Measurements from ENCODE around the gene PCGF3.
"Not testable (repeated sequence)": the region's sequence is repeated elsewhere in the genome, so short reads cannot be mapped to it uniquely, and the experiment has no call there.

Gene PCGF3

DNA sequence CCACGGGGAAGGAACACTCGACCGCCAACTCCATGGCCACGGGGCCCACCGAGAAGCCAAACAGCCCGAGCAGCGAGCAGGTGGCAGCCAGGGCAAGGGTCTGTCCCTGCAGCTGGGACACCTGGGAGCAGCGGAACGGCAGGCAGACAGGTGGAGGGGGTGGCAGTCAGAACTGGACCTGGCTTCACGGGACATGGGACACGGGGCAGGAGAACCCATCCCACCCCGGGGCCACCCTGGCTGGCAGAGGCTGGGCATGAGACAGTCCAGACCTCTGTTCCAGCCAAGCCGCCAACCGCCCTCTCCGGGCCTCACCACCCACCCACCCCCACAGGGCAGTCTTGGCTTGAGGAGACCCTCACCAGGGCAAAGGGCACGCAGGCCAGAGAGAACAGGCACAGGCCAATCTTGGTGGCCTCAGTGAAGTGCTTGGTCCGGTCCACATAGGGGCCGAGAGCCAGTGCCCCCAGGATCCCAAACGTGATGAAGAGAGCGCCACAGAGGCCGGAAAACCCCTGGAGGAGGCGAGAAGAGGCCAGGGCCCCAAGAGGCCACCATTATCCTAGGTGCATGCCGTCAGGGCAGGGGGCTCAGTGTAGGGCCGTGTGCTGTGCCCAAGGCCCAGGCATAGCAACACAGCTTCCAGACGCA, 22.3 kb upstream of the PCGF3 start:
- no peak for DNase-seq (ENCODE audit: low spot score)

DNA sequence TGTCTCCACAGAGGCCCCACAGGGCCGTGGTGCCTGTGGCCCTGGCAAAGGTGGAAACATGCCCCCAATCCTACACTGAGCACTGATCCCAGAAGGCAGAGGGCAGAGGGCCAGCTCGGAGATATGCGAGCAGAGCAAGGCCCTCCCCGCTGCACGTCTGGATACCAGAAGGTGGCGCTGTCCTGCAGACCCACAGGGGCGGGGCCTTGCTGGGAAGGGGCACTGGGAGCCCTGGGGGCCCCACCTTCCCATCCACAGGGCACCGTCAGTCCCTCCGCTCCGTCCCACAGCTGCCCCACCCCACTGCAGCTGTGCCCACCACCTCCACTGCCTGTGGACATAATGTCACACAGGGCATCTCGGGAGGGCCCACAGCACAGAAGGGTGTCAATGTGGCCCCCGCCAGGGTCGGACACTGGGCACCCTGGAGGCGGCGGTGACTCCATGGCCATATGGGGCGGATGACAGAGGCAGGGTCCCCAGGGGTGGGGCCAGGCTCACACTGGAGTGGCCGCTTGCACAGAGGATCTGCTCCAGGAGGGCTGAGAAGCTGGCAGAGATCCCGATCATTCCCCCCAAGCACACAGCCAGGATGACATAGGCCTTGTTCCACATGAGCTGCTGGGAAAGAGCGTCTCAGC, 21.5 kb upstream of the PCGF3 start:
- DNase-seq (ENCODE audit: low spot score): peak; percentile 71

DNA sequence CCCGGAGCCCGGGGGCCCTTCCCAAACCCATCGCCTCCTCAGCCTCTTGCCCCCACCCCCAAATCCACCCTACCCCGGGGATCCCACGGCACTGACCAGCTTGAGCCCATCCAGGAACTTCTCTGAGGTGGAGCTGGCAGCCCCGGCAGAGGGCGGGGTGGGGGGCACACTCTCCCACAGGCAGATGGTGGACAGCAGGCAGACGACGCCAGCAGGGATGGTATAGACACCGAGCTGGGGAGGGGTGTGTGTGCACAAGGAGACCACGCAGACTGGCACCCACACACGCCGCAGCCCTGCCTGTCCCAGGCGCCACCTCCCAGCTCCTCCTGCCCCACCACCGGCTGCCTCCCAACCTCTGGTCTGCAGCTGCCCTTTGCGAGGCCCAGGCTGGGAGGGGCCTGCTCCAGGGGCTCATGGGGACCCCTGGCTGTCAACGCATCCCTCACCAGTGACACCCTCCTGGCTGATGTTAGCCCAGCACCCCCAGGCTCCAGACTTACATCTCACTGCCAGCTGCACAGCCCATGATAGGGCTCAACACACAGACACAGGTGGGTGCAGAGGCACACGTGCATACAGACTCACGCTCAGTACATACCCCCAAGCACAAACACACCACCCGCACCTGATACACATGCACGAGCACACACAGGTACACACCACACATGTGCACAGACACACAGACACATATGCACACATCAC, 20.9 kb upstream of the PCGF3 start:
- DNase-seq (ENCODE audit: low spot score): no peak

DNA sequence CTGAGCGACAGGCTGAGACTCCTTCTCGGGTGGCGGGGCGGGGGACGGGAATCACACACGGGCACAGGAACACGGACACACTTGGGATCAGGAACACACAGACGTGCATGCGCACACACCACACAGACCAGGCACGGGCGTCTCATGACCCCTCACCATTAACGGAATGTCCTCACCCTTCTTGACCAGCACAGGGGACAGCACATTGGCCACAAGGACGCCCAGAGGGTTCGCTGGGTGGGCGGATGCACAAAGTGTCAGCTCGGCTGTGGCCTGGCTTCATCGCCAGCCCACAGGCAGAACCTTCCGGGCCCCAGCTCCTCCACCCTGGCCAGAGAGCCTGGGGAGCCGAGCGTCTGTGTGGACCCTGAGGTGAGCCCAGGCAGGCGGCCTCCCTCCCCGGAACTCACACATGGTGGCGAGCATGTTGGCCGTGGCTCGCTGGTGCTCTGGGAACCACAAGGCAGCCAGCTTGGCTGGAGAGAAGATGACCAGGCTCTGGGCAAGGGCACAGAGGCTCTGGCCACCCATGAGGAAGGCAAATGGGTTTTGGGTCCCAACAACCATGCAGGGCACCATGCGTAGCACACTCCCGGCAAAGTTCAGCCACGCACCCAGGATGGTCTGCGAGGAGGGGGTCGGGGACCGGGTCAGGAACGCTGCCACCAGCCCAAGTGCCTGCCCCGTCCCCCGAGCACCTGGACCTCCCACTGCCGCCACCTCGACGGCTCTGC, 19.8 kb upstream of the PCGF3 start:
- no peak for DNase-seq (ENCODE audit: low spot score)

DNA sequence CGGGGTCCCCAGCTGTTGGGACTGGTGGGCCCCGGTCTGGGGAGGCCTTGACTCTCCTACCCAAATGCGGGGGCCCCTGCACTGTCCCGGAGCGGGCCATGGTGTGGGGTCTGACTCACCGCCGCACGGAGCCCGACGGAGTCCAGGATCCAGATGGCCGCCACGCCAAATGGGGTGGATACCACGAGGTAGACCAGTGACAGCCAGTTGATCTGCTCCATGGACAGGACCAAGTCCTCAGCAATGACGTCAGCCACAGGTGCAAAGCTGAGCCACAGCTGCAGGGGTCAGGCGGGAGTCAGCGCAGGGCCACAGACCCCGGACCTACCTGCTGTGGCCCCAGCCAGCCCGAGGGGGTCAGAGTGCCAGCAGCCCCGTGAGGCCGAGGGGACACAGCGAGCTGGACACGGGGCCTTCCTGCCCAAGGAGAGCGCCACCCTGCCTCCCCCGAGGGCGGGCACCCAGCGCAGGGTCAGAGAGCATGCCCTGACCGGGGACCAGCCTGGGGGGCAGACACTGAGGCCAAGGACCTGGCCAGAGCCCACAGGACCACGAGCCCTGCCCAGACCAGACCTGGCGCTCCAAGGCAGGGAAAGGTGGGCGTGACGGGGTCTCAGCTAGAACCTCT, 19.1 kb upstream of the PCGF3 start:
- DNase-seq (ENCODE audit: low spot score): no peak

DNA sequence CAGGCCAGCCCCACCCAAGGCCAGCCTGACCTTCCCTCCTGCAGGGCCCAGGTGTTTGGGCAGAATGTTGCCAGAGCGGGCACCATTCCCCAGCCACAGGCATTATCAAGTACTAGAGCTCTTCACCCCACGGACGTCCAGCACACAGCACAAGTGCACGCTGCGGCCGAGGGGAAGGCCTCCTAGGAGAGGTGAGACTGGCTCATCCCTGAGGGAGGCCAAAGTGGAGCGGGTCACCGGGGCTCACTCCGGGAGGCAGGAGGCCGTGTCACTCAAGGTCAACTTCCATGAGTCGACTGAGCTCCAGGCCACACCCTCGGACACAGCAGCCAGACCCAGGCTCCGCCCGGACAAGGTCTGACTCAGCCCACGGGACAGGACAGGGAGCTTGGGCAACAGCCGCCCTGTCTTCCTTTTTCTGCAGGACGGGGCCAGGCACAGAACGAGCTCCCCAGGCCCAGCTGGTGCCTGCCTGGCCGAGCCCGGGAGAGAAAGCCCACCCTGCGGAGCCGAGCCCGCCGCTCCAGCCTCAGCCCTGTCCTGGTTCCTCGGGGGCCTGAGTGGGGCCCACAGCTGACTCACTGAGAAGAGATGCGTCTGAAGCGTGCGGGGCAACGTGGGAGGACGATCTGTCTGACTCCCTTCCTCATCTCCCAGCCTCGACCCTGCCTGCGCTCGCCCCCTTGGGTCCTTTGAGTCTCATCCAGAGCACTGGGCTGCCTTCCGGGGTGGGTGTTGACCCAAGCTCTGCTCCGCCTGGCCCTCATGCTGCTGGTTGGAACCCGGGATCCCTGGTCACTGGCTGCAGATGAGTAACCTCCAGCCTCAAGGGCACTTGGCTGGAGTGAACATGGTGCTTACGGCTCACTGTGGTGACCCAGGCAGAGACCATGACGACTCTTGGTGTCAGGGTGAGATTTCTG, 18.3 kb upstream of the PCGF3 start:
- DNase-seq (ENCODE audit: low spot score): peak; percentile 98

DNA sequence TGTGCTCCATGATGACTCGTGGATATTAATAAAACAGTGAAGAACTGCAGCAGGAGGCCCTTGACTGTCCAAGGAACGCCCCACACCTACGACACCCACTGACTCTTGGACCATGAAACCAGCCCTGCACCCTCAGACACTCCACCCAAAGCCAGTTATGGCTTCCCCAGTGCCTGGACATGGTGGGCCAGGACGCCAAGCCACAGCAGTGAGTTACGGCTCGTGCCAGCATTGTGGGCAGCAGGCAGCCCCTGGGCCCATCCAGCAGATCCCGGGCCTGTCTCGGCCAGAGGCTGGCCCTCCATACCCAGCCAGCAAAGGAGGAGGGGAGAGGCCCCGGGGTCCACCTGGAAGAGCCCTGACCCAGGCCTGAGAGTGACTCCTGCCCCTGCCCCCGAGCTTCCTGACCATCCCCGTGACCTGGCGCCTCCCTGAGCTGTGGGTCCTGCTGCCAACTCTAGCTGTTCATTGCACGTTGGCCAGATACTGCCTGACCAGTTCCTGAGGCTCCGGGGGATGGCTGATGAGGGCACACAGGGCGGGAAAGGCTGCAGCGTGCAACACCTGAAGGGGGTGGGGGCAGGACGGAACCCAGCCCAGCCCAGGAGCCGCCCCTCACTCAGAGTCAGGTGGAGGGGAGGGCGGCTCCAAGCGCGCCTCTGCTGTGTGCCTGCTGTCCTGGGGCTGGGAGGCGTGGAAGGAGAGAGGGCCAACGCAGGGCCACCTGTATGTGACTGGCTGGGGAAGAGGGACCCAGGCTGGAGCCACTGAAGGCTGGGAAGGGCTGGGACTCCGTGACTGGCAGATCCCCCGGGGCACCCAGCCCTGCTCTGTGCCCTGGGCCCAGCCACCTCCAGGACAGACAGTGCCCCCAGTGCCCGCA, 17.4 kb upstream of the PCGF3 start:
- DNase-seq (ENCODE audit: low spot score): no peak

DNA sequence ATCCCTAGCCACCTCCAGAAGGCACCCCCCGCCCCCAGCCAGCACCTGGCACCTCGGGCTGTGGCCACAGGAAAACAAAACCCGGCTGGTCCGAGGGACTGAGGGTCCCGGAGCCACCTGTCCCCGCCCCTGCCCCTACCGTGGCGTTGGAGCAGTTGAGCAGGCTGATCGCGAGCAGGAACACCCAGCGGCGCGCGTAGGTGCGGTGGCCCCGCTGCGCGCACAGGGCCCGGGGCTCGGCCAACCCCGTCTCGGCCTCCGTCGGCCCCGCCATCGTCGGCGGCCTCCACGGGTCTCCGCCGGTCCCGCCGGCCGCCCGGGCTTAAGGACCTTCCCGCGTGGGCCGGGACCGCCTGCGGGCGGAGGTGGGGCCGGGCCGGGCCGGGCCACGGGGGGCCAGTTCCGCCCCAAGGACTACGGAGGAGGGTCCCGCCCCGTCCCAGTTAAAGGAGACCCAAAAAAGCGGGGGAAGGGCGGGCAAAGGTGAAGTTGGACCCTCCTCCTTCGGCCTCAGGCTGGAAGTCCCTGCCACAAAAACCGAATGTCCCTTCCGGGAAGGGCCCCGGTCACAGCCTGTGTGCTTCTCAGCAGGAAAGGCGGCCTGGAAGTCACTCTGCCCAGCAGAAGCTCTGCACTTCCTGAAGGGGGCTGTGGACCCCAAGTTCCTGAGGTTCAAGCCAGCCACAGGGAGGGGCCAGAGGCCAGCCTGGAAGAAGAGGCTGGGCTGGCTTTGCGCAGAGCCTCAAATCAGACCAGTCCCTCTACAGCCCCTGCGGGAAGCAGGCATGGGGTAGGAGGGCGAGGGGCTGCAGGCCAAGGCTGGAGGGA, 16.6 kb upstream of the PCGF3 start, which contains the start of gene SLC49A3:
TSS of gene SLC49A3 (minus strand) at position 298 of the 828 bp plus-strand sequence. CDS start at position 274, 24 bp downstream.
- peak; percentile 34 for DNase-seq (ENCODE audit: low spot score)

DNA sequence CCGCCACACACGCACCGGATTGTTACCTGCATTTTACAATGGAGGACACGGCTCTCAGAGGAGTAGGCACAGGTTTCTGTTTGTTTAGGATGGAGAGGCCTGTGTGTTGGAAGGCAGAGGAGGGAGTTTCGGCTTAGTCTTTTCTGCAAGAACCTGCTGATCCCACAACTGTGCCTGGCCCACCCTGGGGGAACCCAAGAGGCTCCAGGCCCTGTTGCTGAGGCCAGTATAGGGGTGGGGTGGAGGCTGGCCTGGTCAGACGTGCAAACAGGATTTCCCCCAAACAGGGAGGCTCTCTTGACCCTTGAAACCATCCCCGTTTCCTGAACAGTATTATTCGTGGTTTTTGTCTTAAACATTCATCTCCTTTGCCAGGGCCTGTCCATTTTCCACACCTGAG, 15.9 kb upstream of the PCGF3 start:
- no peak for DNase-seq (ENCODE audit: low spot score)

DNA sequence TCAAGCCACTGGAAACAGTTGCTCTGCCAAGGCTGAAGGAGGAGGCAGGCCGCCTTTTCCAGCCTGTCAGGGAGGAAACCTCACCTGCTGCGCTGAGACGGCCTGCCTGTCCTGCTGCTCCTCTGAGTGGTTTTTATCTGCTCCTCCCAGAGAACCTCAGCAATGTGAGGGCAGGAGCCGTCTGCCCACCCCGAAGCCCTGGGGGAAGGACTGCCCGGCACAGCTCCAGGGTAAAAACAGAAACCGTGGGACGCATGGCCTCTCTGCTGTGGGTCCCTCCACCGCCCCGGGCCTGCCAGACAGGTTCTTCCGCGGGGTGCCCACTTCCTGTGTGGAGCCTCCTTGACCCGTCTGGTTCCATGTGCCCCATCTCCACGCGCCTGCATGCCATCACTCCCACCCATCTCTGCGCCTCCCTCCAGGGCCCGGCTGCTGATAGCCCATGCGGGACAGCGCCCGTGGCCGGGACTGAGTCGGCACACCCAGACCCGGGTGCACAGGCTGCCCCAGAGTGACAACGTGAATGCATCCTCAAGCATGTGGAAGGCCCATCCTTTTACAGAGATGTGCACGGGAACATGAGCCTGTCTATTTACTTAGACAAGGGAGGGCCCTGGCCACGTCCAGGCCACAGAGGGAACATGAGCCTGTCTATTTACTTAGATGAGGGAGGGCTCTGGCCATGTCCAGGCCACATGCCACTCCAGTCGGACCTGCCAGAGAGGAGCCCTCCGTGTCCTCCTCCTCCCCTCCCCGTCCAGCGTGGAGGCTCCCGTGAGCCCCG, 12.7 kb upstream of the PCGF3 start:
- no peak for DNase-seq (ENCODE audit: low spot score)

DNA sequence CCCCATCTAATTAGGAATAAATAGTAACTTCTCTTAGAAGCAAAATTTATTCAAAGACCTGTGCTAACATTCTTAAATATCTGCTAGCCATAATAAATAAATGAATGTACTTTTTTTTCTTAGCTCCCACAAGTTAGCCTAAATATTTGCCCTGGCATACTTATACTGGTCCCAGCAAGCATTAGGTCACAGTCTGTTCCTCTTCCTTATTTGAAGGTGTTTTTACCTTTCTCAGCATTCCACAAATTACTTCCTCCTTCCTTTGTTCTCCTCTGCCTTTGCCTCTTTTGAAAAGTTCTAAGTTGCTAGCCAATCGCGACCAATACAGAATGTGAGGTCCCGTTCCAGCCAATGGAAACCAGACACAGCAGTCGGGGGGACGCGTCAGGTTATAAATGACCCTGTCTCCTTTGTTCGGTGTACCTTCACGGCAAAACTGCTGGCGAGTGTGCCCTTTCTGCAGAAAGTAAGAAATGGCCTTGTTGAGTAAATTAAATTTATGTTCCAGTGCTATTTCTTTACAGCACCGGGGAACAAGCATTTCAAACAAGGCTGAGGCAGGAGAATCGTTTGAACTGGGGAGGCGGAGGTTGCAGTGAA, 11.2 kb upstream of the PCGF3 start:
- not testable (repeated sequence) for DNase-seq (ENCODE audit: low spot score)

DNA sequence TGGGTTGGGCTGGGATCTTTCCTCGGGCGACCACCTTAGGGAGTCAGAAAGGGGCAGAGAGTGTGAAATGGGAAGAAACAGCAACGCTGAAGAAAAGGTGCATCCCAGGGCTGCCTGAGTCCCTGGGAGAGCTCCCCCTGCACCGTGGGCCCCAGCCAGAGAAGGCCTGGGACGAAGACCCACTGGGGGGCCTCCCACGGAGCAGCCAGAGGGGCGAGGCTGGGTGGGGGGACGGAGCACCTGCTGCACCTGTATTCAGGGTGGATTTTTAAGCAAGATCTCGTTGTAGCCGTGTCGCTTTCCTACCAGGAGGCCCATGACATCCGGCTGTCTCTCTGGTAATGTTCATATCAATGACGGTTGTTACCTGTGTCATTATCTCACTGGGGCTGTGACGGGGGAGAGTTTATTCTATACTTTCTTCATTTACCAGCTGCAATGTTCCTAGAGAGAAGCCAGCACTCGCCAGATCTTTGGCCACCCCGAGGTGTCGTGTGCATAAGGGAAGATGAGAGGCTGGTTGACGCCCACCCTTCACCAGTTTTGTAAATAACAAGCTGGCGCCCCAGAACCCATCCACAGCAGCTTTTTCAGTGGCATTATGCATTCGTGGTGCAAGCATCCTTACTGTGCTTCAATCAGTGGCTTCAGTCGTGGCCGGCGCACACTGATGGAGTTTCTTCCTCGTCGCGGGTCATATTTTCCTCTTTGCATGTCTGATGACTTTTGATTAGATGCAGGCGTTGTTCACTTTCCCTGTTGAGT, 5.6 kb upstream of the PCGF3 start:
- DNase-seq (ENCODE audit: low spot score): no peak

DNA sequence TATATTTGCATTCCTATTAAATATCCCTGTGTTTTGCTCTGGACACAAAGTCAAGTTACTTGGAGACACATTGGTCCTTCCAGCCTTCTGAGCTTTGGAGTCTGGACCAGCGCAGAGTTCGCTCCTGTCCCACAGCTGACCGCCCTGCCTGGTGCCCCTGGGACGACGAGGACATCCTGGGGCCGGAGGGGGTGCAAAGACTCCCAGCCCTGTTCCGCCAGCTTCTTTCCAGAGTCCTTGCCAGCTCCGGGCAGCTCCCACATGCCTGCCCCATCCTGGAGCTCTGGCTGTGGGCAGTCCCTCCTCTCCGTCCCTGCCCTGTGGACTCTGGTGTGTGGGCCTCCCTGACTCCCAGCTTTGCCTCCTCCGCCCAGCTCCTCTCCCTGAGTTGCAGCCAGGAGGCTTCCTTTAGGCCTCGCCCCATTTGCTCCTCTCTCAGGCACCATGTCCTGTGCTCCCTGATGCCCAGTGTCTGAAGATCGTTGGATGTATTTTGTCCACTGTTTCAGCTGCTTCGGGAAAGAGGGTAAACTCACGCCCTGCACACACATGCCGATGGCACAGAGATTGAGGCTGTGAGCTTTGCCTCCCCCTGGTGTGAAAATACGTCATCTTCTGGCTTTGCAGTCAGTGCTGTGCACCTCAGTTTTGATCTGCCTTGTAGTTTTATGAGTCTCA, 4.9 kb upstream of the PCGF3 start:
- no peak for DNase-seq (ENCODE audit: low spot score)

DNA sequence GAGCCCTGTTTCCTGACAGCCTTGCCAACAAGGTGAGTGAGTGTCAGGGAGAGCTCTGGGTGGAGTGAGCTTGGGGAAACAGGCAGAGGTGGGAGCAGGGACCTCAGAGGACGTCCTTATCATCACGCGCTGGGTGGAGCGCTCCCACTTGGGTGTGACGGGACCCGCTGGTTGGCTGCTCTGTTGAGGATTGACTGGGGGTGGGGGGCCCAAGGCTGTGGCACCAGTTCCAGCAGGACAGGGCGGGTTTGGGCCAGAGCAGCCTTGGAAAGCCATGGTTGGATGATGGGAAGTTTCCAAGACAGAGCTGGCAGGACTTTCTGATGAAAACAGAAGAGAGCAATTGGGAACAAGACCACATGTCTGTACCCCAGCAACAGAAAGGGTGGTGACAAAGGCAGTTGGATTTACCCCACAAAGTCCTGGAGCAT, 3.0 kb upstream of the PCGF3 start:
- no peak for DNase-seq (ENCODE audit: low spot score)

DNA sequence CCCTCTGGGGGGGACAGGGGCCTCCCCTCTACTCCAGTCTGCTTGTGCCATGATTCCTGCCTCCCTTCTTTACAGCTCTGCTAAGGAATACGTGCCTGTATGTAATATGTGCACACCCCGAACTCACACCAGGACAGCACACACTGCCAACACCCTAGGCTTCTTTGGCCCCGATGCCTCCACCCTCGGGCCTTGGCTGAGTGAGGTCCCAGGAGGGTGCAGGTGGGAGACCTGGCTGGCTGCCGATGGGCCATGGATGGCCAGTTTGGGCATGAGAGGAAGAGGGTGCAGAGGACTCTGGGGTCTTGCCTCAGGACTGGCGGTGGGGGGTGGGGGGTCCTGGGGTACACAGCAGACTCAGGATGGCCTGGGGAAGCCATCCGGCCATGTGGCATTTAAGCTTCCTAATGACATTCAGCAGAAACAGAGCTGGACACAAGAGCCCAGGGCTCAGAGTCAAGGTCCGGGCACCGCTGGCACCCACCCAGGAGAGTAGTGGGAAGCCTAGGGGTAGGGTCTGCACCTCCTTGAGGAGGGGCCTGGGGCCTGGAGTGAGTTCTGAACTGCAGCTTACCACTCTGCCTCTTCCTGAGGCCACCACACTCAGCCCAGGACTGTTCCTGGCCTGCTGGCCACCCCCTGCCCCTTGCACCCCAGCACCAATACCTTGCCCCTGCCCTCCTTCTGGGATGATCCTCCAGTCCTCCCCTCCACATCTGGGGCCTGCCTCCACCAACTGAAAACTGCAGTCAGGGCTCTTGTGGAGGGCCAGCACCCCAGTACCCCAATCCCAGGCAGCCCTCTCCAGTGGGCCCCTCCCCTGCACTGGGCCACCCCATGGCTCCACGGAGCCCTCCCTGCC, 2.1 kb upstream of the PCGF3 start:
- DNase-seq (ENCODE audit: low spot score): no peak

Data from AG08395 (cell line).